Measurements from ENCODE around the gene WDR48.

WDR48 gene

GRCh38 chr3:39025222-39025970 lies 26.4 kb upstream of the WDR48 start:
- no peaks in the 10 kb centered on the region for H3K36me3 ChIP-seq
- TF ChIP-seq CTCF (IDR thresholded peaks at IDR 0.05; ENCODE audit: low read depth, low read length), result no peak
- no peak for DNase-seq
- no peaks in the 10 kb centered on the region for H3K27me3 ChIP-seq
- no peaks in the 10 kb centered on the region for H3K4me1 ChIP-seq
- no peaks in the 10 kb centered on the region for H3K9me3 ChIP-seq
- no peak overlapping the region for H3K4me3 ChIP-seq (ENCODE audit: low read depth, low read length)

GRCh38 chr3:39028546-39028945 lies 23.3 kb upstream of the WDR48 start:
- Histone ChIP-seq H3K9me3 (no peaks in the 10 kb centered on the region), H3K4me3 (ENCODE audit: low read depth, low read length) (no peak overlapping the region), H3K27me3 (peaks cover 6% of the 10 kb centered on the region; the same call in 1 of the 2 replicates), H3K4me1 (no peaks in the 10 kb centered on the region), H3K36me3 (no peaks in the 10 kb centered on the region)
- DNase-seq, result no peak
- no peak for TF ChIP-seq CTCF (IDR thresholded peaks at IDR 0.05; ENCODE audit: low read depth, low read length)

GRCh38 chr3:39029556-39029955 lies 22.3 kb upstream of the WDR48 start:
- H3K4me3 ChIP-seq (ENCODE audit: low read depth, low read length), result no peak overlapping the region
- no peaks in the 10 kb centered on the region for H3K36me3 ChIP-seq
- no peaks in the 10 kb centered on the region for H3K4me1 ChIP-seq
- no peak for TF ChIP-seq CTCF (IDR thresholded peaks at IDR 0.05; ENCODE audit: low read depth, low read length)
- no peaks in the 10 kb centered on the region for H3K9me3 ChIP-seq
- peaks cover 6% of the 10 kb centered on the region; the same call in 1 of the 2 replicates for H3K27me3 ChIP-seq
- DNase-seq, result no peak

- no peak for DNase-seq
- TF ChIP-seq CTCF (IDR thresholded peaks at IDR 0.05; ENCODE audit: low read depth, low read length), result no peak
- Histone ChIP-seq H3K4me1 (no peaks in the 10 kb centered on the region), H3K4me3 (ENCODE audit: low read depth, low read length) (no peak overlapping the region), H3K9me3 (no peaks in the 10 kb centered on the region), H3K27me3 (no peaks in the 10 kb centered on the region), H3K36me3 (no peaks in the 10 kb centered on the region)
Measured at GRCh38 chr3:39038165-39038564, 13.7 kb upstream of the WDR48 start.

- Histone ChIP-seq H3K27me3 (no peaks in the 10 kb centered on the region), H3K4me3 (ENCODE audit: low read depth, low read length) (no peak overlapping the region), H3K9me3 (no peaks in the 10 kb centered on the region), H3K36me3 (no peaks in the 10 kb centered on the region), H3K4me1 (no peaks in the 10 kb centered on the region)
- TF ChIP-seq CTCF (IDR thresholded peaks at IDR 0.05; ENCODE audit: low read depth, low read length), result no peak
- no peak for DNase-seq
Measured at GRCh38 chr3:39050029-39050428, 1.8 kb upstream of the WDR48 start.

- Histone ChIP-seq H3K36me3 (no peaks in the 10 kb centered on the region), H3K4me3 (ENCODE audit: low read depth, low read length) (peak overlapping the region; percentile 69), H3K4me1 (no peaks in the 10 kb centered on the region), H3K27me3 (no peaks in the 10 kb centered on the region), H3K9me3 (no peaks in the 10 kb centered on the region)
- TF ChIP-seq CTCF (IDR thresholded peaks at IDR 0.05; ENCODE audit: low read depth, low read length), result no peak
- no peak for DNase-seq
Measured at GRCh38 chr3:39052583-39052982, 767 bp downstream of the WDR48 start.

Measured in BE2C (cell line).